ENCODE measurements around the gene CWH43.

The CWH43 gene

GRCh38 chr4:48967631-48968030, 18.4 kb upstream of the CWH43 start:
- Histone ChIP-seq H4K8ac (ENCODE audit: low read depth, low read length) (no peak overlapping the region), H3K4me2 (ENCODE audit: low read length) (no peak overlapping the region), H2BK5ac (ENCODE audit: low read length) (no peak overlapping the region), H3K27me3 (ENCODE audit: insufficient read depth, low read length, poor library complexity) (no peaks in the 10 kb centered on the region), H3K18ac (ENCODE audit: low read length) (no peak overlapping the region), H3K56ac (ENCODE audit: low read length) (no peak overlapping the region), H3K23ac (ENCODE audit: low read length) (no peak overlapping the region), H2BK15ac (replicated peaks; ENCODE audit: low read depth) (no peak overlapping the region), H2BK120ac (ENCODE audit: low read depth, low read length) (no peak overlapping the region), H3K79me2 (ENCODE audit: control insufficient read depth, insufficient read depth, low read length) (no peaks in the 10 kb centered on the region), H3K36me3 (ENCODE audit: control insufficient read depth, insufficient read depth, low read length) (no peaks in the 10 kb centered on the region), H3K9ac (ENCODE audit: low read length) (no peak overlapping the region), H3K27ac (ENCODE audit: low read depth, low read length) (no peak overlapping the region), H3K4me1 (ENCODE audit: control insufficient read depth, low read depth, low read length) (no peaks in the 10 kb centered on the region), H2AK5ac (ENCODE audit: low read length) (no peak overlapping the region), H3K79me1 (ENCODE audit: low read length) (no peaks in the 10 kb centered on the region), H3K4me3 (ENCODE audit: low read length) (no peak overlapping the region), H3K4ac (ENCODE audit: low read depth, low read length) (no peak overlapping the region), H4K5ac (ENCODE audit: low read length) (no peak overlapping the region)
- WGBS (ENCODE audit: extremely low coverage, insufficient coverage, low lambda C conversion rate): no CpG with 5 or more reads among the region's 1 CpG
- DNase-seq: no peak

GRCh38 chr4:48968814-48969213, 17.3 kb upstream of the CWH43 start:
- H3K18ac ChIP-seq (ENCODE audit: low read length): no peak overlapping the region
- H2BK15ac ChIP-seq (replicated peaks; ENCODE audit: low read depth): no peak overlapping the region
- H3K79me1 ChIP-seq (ENCODE audit: low read length): no peaks in the 10 kb centered on the region
- no peak overlapping the region for H3K27ac ChIP-seq (ENCODE audit: low read depth, low read length)
- no peaks in the 10 kb centered on the region for H3K4me1 ChIP-seq (ENCODE audit: control insufficient read depth, low read depth, low read length)
- DNase-seq: no peak
- H2BK5ac ChIP-seq (ENCODE audit: low read length): no peak overlapping the region
- H2AK5ac ChIP-seq (ENCODE audit: low read length): no peak overlapping the region
- no peak overlapping the region for H2BK120ac ChIP-seq (ENCODE audit: low read depth, low read length)
- no peak overlapping the region for H3K23ac ChIP-seq (ENCODE audit: low read length)
- H3K9ac ChIP-seq (ENCODE audit: low read length): no peak overlapping the region
- no peaks in the 10 kb centered on the region for H3K27me3 ChIP-seq (ENCODE audit: insufficient read depth, low read length, poor library complexity)
- no peak overlapping the region for H3K4ac ChIP-seq (ENCODE audit: low read depth, low read length)
- H3K4me2 ChIP-seq (ENCODE audit: low read length): no peak overlapping the region
- no peak overlapping the region for H4K5ac ChIP-seq (ENCODE audit: low read length)
- no peak overlapping the region for H3K4me3 ChIP-seq (ENCODE audit: low read length)
- H4K8ac ChIP-seq (ENCODE audit: low read depth, low read length): no peak overlapping the region
- H3K36me3 ChIP-seq (ENCODE audit: control insufficient read depth, insufficient read depth, low read length): no peaks in the 10 kb centered on the region
- no peaks in the 10 kb centered on the region for H3K79me2 ChIP-seq (ENCODE audit: control insufficient read depth, insufficient read depth, low read length)
- no CpG with 5 or more reads among the region's 4 CpGs for WGBS (ENCODE audit: extremely low coverage, insufficient coverage, low lambda C conversion rate)
- no peak overlapping the region for H3K56ac ChIP-seq (ENCODE audit: low read length)

DNA sequence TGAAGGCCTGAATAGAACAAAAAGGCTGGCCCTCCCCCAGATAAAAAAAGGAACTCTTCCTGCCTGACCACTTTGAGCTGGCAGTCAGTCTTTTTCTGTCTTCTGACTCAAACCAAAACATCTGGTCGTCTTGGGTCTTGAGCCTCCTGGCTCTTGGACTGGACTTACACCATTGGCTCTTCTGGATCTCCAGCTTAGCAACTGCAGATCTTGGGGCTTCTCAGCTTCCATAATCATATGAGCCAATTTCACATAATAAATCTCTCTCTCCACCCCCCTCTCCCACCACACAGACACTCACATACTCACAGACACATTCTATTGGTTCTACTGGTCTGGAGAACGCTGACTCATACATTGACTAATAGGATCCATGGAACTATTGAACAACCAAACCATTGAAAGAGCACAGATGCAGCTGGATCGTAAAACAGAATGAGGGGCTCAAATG, 15.6 kb upstream of the CWH43 start:
- Histone ChIP-seq H2AK5ac (ENCODE audit: low read length) (no peak overlapping the region), H3K9ac (ENCODE audit: low read length) (no peak overlapping the region), H4K5ac (ENCODE audit: low read length) (no peak overlapping the region), H3K79me2 (ENCODE audit: control insufficient read depth, insufficient read depth, low read length) (no peaks in the 10 kb centered on the region), H3K18ac (ENCODE audit: low read length) (no peak overlapping the region), H3K27me3 (ENCODE audit: insufficient read depth, low read length, poor library complexity) (no peaks in the 10 kb centered on the region), H3K79me1 (ENCODE audit: low read length) (no peaks in the 10 kb centered on the region), H2BK15ac (replicated peaks; ENCODE audit: low read depth) (no peak overlapping the region), H3K27ac (ENCODE audit: low read depth, low read length) (no peak overlapping the region), H3K4me3 (ENCODE audit: low read length) (no peak overlapping the region), H3K36me3 (ENCODE audit: control insufficient read depth, insufficient read depth, low read length) (no peaks in the 10 kb centered on the region), H3K4me2 (ENCODE audit: low read length) (no peak overlapping the region), H2BK120ac (ENCODE audit: low read depth, low read length) (no peak overlapping the region), H3K56ac (ENCODE audit: low read length) (no peak overlapping the region), H2BK5ac (ENCODE audit: low read length) (no peak overlapping the region), H3K23ac (ENCODE audit: low read length) (no peak overlapping the region), H3K4ac (ENCODE audit: low read depth, low read length) (no peak overlapping the region), H4K8ac (ENCODE audit: low read depth, low read length) (no peak overlapping the region), H3K4me1 (ENCODE audit: control insufficient read depth, low read depth, low read length) (no peaks in the 10 kb centered on the region)
- no peak for DNase-seq
- no CpG with 5 or more reads among the region's 3 CpGs for WGBS (ENCODE audit: extremely low coverage, insufficient coverage, low lambda C conversion rate)

DNA sequence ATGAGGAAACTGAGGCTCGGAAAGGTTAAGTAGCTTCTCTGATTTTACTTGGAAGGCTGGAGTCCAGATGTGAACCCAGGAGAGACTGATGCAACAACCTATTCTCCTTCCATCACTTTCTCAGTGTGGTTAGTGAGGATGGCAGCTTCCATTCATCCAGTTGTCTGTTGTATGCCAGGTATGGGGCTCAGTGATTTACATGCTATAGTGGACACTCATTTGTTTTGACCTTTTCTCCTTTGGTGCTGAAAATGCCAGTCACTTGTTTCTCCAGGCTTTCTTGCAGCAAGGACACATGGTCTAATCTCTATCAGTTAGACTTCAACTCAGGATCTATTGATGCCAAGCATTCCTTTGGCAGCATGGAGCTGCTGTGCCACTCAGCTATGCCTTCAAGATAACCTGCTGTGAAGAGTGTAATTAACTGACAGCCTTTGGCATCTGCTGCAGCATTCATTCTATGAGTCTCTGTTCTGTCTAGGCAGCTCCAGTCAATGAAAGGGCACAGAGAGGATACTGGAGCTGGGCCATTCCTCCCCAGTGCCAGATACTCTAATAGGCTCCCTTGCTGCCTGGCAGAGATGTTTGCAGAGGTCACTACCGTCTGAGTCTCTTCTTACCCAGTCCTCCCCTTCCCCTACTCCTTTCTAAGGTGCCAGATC, 11.0 kb upstream of the CWH43 start:
- no peak overlapping the region for H3K18ac ChIP-seq (ENCODE audit: low read length)
- no peaks in the 10 kb centered on the region for H3K79me2 ChIP-seq (ENCODE audit: control insufficient read depth, insufficient read depth, low read length)
- no peaks in the 10 kb centered on the region for H3K36me3 ChIP-seq (ENCODE audit: control insufficient read depth, insufficient read depth, low read length)
- no peak overlapping the region for H2BK120ac ChIP-seq (ENCODE audit: low read depth, low read length)
- DNase-seq: no peak
- H3K27ac ChIP-seq (ENCODE audit: low read depth, low read length): no peak overlapping the region
- H4K5ac ChIP-seq (ENCODE audit: low read length): no peak overlapping the region
- H4K8ac ChIP-seq (ENCODE audit: low read depth, low read length): no peak overlapping the region
- H2BK5ac ChIP-seq (ENCODE audit: low read length): no peak overlapping the region
- H3K23ac ChIP-seq (ENCODE audit: low read length): no peak overlapping the region
- H3K4me3 ChIP-seq (ENCODE audit: low read length): no peak overlapping the region
- H3K27me3 ChIP-seq (ENCODE audit: insufficient read depth, low read length, poor library complexity): no peaks in the 10 kb centered on the region
- H2BK15ac ChIP-seq (replicated peaks; ENCODE audit: low read depth): no peak overlapping the region
- no peaks in the 10 kb centered on the region for H3K79me1 ChIP-seq (ENCODE audit: low read length)
- no peak overlapping the region for H3K4me2 ChIP-seq (ENCODE audit: low read length)
- H3K4ac ChIP-seq (ENCODE audit: low read depth, low read length): no peak overlapping the region
- WGBS (ENCODE audit: extremely low coverage, insufficient coverage, low lambda C conversion rate): no CpG with 5 or more reads among the region's 2 CpGs
- H3K56ac ChIP-seq (ENCODE audit: low read length): no peak overlapping the region
- H3K4me1 ChIP-seq (ENCODE audit: control insufficient read depth, low read depth, low read length): no peaks in the 10 kb centered on the region
- H2AK5ac ChIP-seq (ENCODE audit: low read length): no peak overlapping the region
- H3K9ac ChIP-seq (ENCODE audit: low read length): no peak overlapping the region

DNA sequence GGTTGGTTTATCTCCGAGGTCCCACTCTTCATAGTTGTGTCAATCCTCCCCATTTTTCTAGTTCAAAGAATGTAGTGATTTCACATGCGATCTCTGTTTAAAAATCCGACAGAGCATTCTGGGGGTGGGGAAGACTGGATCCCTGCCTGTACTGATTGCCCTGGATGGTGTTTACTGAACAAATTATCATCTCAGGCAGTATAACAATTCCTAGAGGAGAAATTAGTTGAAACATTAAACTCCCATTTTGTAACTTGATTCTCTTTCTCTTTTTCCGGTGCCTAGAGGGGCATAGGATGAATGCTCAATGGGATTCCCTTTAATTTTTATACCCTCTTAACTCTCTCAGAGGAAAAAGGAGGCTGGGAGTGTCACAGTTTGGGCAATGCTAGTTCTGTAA, 10.0 kb upstream of the CWH43 start:
- no peak overlapping the region for H3K23ac ChIP-seq (ENCODE audit: low read length)
- H3K56ac ChIP-seq (ENCODE audit: low read length): no peak overlapping the region
- no peaks in the 10 kb centered on the region for H3K79me1 ChIP-seq (ENCODE audit: low read length)
- H3K4me3 ChIP-seq (ENCODE audit: low read length): no peak overlapping the region
- H3K27ac ChIP-seq (ENCODE audit: low read depth, low read length): no peak overlapping the region
- H2AK5ac ChIP-seq (ENCODE audit: low read length): no peak overlapping the region
- no peak overlapping the region for H3K9ac ChIP-seq (ENCODE audit: low read length)
- H3K4me1 ChIP-seq (ENCODE audit: control insufficient read depth, low read depth, low read length): no peaks in the 10 kb centered on the region
- no peak overlapping the region for H4K8ac ChIP-seq (ENCODE audit: low read depth, low read length)
- no peak overlapping the region for H3K4me2 ChIP-seq (ENCODE audit: low read length)
- H2BK15ac ChIP-seq (replicated peaks; ENCODE audit: low read depth): no peak overlapping the region
- no peak overlapping the region for H3K4ac ChIP-seq (ENCODE audit: low read depth, low read length)
- no peak overlapping the region for H2BK5ac ChIP-seq (ENCODE audit: low read length)
- no peak overlapping the region for H4K5ac ChIP-seq (ENCODE audit: low read length)
- WGBS (ENCODE audit: extremely low coverage, insufficient coverage, low lambda C conversion rate): no CpG with 5 or more reads among the region's 4 CpGs
- no peaks in the 10 kb centered on the region for H3K36me3 ChIP-seq (ENCODE audit: control insufficient read depth, insufficient read depth, low read length)
- no peak for DNase-seq
- H3K27me3 ChIP-seq (ENCODE audit: insufficient read depth, low read length, poor library complexity): no peaks in the 10 kb centered on the region
- H3K79me2 ChIP-seq (ENCODE audit: control insufficient read depth, insufficient read depth, low read length): no peaks in the 10 kb centered on the region
- H2BK120ac ChIP-seq (ENCODE audit: low read depth, low read length): no peak overlapping the region
- no peak overlapping the region for H3K18ac ChIP-seq (ENCODE audit: low read length)

Data from mesendoderm (in vitro differentiated cells).